GM18873 (cell line): ENCODE measurements around the gene NAIF1.

ENCODE experiments used
- ATAC-seq: cut with Tn5 transposase; IDR thresholded peaks from one replicate; pipeline ENCODE4 v1.9.1; 2021; ENCODE audit warnings: mild to moderate bottlenecking, moderate library complexity, moderate number of reproducible peaks; ENCODE audit not compliant: unreplicated experiment, low FRiP score

Gene NAIF1

GRCh38 chr9:128102861-128103588 lies 35.9 kb upstream of the NAIF1 start:
- ATAC-seq, result no peak

DNA sequence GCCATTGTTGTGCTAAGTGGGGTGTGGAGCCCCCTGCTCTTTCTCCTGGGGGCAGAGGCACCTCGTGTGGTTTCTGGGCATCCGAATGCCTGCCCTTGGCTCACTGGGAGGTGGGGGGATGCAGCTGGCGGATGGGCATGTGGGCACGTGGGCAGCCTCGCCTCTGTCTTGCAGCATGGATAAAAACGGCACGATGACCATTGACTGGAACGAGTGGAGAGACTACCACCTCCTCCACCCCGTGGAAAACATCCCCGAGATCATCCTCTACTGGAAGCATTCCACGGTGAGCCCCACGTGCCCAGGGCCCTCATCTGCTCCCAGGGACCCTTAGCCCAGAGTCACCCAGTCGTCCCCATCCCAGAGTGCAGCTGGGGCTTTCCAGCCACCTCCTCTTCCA lies 35.1 kb upstream of the NAIF1 start:
- no peak for ATAC-seq

GRCh38 chr9:128101690-128102089 lies 34.6 kb upstream of the NAIF1 start:
- ATAC-seq, result no peak

- ATAC-seq, result no peak
Measured at GRCh38 chr9:128101231-128101661, 34.1 kb upstream of the NAIF1 start.

DNA sequence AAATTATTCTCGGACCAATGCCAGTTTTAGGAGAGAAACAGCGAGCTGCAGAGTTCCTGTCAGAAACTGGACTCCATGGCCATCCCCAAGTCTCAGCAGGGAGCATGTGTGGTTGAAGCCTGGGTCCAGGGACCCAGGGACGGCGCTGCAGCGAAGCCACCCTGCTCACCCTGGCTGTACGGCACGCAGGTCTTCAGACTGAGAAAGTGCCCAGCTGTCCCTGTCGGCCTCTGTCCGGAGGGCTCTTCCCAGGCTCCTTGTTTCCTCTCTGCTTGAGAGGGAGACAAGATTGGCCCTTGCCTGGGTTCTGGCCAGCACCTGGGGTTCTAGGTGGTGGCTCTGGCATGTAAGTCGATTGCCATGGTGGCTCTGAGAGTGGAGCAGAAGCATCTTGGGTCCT lies 33.5 kb upstream of the NAIF1 start:
- no peak for ATAC-seq

DNA sequence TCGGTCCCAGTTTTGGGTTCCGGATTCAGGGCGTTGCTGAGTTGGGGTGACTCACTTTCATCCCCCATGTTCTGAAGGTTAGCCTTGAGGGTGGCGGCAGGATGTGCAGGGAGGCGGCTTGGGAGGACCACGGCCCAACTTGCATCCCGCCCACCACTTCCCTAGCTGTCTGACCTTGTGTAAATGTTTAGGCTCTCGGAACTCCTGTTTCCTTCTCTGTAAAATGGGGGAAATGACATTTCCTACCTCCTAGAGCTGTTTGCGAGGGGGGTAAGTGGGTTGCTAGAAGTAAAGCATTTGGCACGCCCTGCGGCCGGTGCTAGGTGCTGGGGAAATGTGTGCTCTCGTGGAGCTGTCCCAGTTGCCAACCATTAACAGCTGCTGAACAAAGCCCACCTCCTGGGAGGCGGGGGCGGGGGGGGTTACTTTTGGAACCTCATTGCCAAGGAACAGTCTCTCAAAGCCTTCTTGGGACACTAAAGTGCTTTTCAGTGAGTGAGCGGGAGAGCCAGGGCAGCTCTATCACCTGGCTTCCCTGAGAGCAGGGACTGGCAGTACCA lies 32.9 kb upstream of the NAIF1 start:
- ATAC-seq, result no peak

GRCh38 chr9:128099231-128099931 lies 32.3 kb upstream of the NAIF1 start:
- ATAC-seq, result no peak

GRCh38 chr9:128098297-128099230 lies 31.4 kb upstream of the NAIF1 start:
- no peak for ATAC-seq

GRCh38 chr9:128097543-128098296 lies 30.6 kb upstream of the NAIF1 start:
- no peak for ATAC-seq

DNA sequence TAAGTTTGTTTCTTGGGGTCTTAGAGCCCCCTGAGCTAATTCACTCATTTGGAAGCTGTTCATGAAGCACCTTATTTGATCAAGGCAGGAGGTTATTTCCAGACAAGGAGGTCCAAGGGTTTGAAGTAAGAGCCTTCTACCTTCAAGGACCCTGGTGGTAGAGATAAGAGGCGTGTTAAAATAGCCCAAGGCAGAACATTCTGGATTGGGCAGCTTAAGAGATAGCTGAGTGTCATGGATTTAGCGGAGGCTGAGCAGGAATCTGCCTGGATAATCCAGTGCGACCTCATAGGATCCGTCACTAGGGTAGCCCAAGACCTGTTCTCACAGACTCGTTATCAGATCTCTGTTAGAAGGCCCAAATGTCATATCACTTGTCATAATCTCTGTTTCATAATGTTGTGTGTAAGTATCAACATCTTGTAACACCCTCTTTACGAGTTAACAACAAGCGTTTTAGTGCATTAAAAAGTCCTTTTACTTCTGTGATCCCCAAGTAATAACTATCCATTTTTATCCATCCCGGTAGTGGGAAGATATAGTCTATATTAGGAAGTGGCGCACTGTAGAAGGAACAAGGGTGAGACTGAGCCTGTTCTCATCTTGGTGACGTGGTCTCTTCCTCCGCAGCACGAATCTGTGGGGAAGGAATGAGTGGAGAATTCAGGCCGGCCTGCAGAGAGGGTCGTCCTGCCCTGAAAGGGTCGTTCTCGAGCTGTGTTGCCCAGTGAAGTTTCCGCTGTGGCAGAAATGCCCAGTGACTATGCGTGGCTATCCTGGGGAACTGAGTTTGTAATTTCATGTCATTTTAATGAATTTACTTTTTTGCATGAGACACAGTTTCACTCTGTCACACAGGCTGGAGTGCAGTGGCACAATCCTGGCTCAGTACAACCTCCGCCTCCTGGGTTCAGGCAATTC lies 29.8 kb upstream of the NAIF1 start:
- ATAC-seq, result no peak

DNA sequence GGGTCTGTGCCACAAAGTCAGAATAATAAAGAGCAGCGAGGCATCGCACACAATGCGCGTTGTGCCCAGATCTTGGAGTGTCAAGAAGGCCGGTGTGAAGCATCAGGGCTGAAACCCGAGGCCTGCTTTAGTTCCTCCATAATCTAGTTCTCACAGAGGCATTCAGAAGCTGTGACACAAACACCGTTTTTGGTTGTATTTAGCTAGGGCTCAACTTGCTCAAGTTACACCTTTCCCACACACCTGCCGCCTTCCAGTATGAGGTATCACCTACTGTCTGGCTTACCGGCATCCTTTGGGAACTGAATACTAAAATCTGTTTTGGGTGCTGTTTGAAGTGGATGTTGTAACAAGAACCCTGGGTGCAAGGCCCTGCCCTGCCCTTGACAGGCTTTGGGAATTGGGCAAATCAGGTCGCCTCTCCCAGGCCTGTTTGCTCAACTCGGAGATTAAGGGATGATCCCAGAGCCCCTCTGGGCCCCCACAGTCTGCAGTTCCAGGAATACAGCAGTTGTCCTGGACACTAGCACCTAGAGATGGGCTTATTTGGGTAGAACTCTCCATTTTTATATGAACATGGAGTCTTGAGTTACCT lies 27.9 kb upstream of the NAIF1 start:
- ATAC-seq, result no peak

GRCh38 chr9:128094166-128094949 lies 27.2 kb upstream of the NAIF1 start:
- ATAC-seq, result peak; percentile 63

DNA sequence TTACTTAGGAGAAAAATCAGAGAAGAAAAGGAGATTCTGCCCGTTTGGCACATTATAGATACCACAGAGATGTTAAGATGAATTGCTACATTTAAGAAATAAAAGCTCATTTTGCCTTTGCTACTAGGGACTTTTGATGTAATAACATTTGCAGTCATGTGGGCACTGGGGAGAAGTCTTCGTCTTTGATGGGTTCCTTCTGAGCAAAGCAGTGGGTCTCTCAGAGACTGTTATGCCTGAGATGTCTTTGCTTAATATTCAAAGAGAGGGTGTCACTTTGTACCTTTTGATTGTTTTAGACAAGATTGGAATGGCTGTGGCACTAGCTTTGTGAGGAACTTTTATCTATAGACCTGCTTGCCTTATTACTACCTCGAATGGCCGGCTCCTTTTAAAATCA lies 25.9 kb upstream of the NAIF1 start:
- ATAC-seq, result no peak

GRCh38 chr9:128092199-128092977 lies 25.3 kb upstream of the NAIF1 start:
- ATAC-seq, result no peak

DNA sequence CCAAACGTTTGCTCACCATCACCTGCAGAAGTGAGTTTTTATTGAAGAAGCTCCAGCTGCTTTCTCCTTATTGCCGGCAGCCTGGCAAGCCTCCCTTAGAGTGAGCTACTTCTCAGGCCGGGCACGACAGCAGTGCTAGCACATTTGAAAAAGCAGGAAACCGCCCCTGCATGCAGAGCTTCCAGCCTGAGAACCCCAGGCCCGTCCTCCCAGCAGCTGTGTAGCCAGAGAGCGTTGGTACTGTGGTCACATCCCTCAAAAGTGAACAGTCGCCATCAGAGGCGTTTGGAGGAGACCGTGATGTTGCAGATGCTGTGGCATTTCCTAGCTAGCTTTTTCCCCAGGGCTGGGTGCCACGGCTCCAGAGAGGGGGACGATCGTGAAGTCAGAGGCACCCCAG lies 24.5 kb upstream of the NAIF1 start:
- ATAC-seq, result no peak

GRCh38 chr9:128091144-128091543 lies 24.0 kb upstream of the NAIF1 start:
- no peak for ATAC-seq

DNA sequence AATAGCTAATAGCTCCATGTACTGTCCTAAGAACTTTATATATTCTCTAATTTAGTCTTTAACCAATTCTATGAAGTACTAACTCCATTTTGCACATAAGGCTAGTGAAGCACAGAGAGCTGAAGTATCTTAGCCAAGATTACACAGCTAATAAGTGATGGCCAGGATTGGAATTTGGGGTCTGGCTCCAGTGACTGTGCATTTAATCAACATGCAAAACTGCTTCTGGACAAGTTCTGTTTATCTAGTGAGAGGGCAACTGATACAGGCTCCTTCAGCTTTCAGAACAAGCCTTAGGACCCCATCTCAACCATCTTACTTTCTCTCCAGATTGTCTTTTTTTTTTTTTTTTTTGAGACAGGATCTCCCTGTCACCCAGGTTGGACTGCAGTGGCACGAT lies 22.2 kb upstream of the NAIF1 start:
- ATAC-seq, result no peak
